Thyroid gland (tissue), 4 donors: ENCODE data around the gene GPR15LG. TPM values are rescaled to one million over a fixed set of nuclear protein-coding genes. Genes with fewer than 3 reads are reported as not detected.

Experiments used
- DNase-seq, 2 donors: peaks; one replicate each; pipeline ENCODE4 v3.0.0-alpha.2; 2019
- H3K27ac ChIP-seq, 3 donors: fragments of 200-600 bp; sonication (generic); 1 replicate in 2 of 3; 2 replicates in 1 of 3; pipeline ENCODE4 v1.5.1; 2016 to 2019; ENCODE audit warnings: mild to moderate bottlenecking in 1 of 3, moderate library complexity in 1 of 3
- H3K27me3 ChIP-seq: fragments of 200-600 bp; sonication (generic); one replicate; pipeline ENCODE4 v1.5.1; 2019
- H3K36me3 ChIP-seq, 2 donors: fragments of 200-600 bp; sonication (generic); one replicate each; pipeline ENCODE4 v1.5.1; 2016 to 2019
- H3K4me1 ChIP-seq, 2 donors: fragments of 200-600 bp; sonication (generic); one replicate each; pipeline ENCODE4 v1.5.1; 2017 to 2019
- H3K4me3 ChIP-seq, 3 donors: fragments of 200-600 bp; sonication (generic); replicated peaks in 1 of 3; 1 replicate in 2 of 3; 2 replicates in 1 of 3; pipeline ENCODE4 v1.5.1; 2016; ENCODE audit warnings: mild to moderate bottlenecking in 1 of 3
- H3K9me3 ChIP-seq: fragments of 200-600 bp; sonication (generic); one replicate; pipeline ENCODE4 v1.5.1; 2017
- POLR2A ChIP-seq, 2 donors: fragments of 450-650 bp; IDR thresholded peaks; one replicate each; pipeline ENCODE4 v1.6.1; 2017; ENCODE audit warnings: antibody characterized with exemption in 2 of 2, mild to moderate bottlenecking in 2 of 2, moderate library complexity in 1 of 2
- WGBS, 2 donors: methylation state at CpG; one replicate each; pipeline ENCODE4 v1.1.5; 2017; 5-methylcytosine and 5-hydroxymethylcytosine counted together
- intact Hi-C: fragments of 100-400 bp; cut with DNase I; formaldehyde crosslinking; loops from one replicate; pipeline ENCODE4 v1.15.1; 2023
- total RNA-seq, 4 donors: library from RNA; depleted of rRNA; stranded (reverse); fragments of >200 nt; gene quantifications; one replicate each; pipeline ENCODE4 v1.2.3, GENCODE V29; 2016
- TF ChIP-seq, protein P1 (sequence below), 6 experiments: fragments of 200-600 bp in 3 of 6; fragments of 450-650 bp in 3 of 6; sonication (generic) in 3 of 6; IDR thresholded peaks; one replicate each; pipeline ENCODE4 v1.5.1; 2016 to 2019; ENCODE audit warnings: antibody characterized with exemption in 6 of 6, mild to moderate bottlenecking in 2 of 6, inconsistent platforms in 1 of 6, moderate library complexity in 1 of 6

The GPR15LG gene
- total RNA-seq, 4 donors from 2014 or later, result not detected

DNA sequence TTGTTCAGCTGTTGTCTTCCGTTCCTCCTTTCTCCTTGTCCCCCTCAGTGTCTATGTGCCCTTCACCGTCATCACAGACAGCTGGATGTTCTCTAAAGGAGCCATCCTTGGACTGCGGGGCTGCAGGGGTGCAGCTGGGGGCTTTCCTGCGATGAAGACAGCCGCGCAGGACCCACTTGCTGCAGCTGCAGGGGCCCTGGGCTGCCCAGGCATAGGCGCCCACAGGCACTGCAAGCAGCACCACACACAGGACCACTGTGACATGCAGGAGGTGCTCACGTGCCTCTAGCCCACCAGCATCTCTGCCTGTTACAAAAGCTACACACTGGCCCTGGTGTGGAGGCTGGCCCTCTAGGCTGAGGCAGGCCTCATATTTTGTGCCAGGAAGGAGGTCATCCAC is 48.3 kb downstream of the GPR15LG start:
- H3K27me3 ChIP-seq, result no peaks in the 10 kb centered on the region
- 81 to 93% methylated on average over 7 of the region's 8 CpGs for WGBS, 2 donors
- H3K9me3 ChIP-seq, result no peaks in the 10 kb centered on the region
- H3K27ac ChIP-seq, result no peak overlapping the region
- no peak overlapping the region for H3K4me3 ChIP-seq
- TF ChIP-seq, protein P1, sequence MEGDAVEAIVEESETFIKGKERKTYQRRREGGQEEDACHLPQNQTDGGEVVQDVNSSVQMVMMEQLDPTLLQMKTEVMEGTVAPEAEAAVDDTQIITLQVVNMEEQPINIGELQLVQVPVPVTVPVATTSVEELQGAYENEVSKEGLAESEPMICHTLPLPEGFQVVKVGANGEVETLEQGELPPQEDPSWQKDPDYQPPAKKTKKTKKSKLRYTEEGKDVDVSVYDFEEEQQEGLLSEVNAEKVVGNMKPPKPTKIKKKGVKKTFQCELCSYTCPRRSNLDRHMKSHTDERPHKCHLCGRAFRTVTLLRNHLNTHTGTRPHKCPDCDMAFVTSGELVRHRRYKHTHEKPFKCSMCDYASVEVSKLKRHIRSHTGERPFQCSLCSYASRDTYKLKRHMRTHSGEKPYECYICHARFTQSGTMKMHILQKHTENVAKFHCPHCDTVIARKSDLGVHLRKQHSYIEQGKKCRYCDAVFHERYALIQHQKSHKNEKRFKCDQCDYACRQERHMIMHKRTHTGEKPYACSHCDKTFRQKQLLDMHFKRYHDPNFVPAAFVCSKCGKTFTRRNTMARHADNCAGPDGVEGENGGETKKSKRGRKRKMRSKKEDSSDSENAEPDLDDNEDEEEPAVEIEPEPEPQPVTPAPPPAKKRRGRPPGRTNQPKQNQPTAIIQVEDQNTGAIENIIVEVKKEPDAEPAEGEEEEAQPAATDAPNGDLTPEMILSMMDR (IDR thresholded peaks at IDR 0.05), result no peak
- TF ChIP-seq POLR2A (IDR thresholded peaks at IDR 0.05), result no peak
- no peaks in the 10 kb centered on the region for H3K36me3 ChIP-seq
- no peaks in the 10 kb centered on the region for H3K4me1 ChIP-seq
- no peak for DNase-seq
- intact Hi-C loops, result no loop called here

- H3K27me3 ChIP-seq, result no peaks in the 10 kb centered on the region
- H3K4me1 ChIP-seq, result no peaks in the 10 kb centered on the region
- TF ChIP-seq, protein P1 (IDR thresholded peaks at IDR 0.05), result no peak
- TF ChIP-seq POLR2A (IDR thresholded peaks at IDR 0.05), result no peak
- H3K9me3 ChIP-seq, result no peaks in the 10 kb centered on the region
- no peak overlapping the region for H3K4me3 ChIP-seq
- intact Hi-C loops, result no loop called here
- 50 to 52% methylated on average over 6 of the region's 6 CpGs for WGBS, 2 donors
- H3K36me3 ChIP-seq, result no peaks in the 10 kb centered on the region
- no peak overlapping the region for H3K27ac ChIP-seq
- DNase-seq, result no peak
These were observed 50.9 kb downstream of the GPR15LG start for GRCh38 chr10:84224411-84225028.

DNA sequence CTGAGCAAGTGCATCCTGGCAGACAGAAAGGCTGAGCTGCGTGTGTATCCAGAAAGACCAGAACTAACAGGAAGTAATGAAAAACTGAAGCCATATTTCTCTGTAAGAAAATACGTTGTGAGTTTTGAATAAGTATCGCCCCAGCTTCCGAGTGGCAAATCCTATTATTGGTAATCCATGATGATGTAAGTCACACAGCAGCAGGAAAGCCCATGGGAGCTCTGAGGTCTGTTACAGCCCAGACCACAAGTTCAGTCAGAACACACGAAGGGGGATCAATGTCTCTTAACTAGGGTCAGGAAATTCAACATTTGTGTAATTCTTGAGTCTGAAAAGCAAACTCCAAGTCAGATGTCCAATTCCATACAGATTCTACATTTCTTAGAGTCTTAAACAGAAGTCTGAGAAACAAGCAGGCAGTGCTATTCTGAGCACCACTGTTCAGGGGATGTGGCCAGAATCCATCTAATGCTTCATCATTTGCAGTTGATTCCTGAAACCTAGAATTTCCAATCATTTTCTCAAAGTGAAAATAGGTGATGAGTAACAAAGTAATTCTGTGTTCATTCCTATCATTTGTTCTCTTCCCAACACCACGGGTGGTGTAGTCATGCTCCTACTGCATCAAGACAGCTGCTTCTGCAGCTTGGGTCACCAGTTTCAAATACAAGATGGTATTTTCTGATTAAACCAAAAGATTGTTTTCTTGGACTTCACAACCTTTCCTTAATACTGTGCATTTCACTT is 52.0 kb downstream of the GPR15LG start, which contains the start of gene LRIT2:
TSS of gene LRIT2 (minus strand) at position 118 of the 747 bp plus-strand sequence. CDS start at position 94, 24 bp downstream.
- peaks cover 2 to 8% of the 10 kb centered on the region in 2 donors for H3K4me1 ChIP-seq
- intact Hi-C loops, result no loop called here
- DNase-seq, result no peak
- TF ChIP-seq POLR2A (IDR thresholded peaks at IDR 0.05), result no peak
- TF ChIP-seq, protein P1 (IDR thresholded peaks at IDR 0.05), result no peak
- 59 to 77% methylated on average over 6 of the region's 6 CpGs for WGBS, 2 donors
- H3K36me3 ChIP-seq, result no peaks in the 10 kb centered on the region
- H3K4me3 ChIP-seq, result no peak within 1 kb of the TSS
- H3K27me3 ChIP-seq, result no peaks in the 10 kb centered on the region
- no peak within 1 kb of the TSS for H3K27ac ChIP-seq
- H3K9me3 ChIP-seq, result no peaks in the 10 kb centered on the region

GRCh38 chr10:84226616-84227015 is 53.0 kb downstream of the GPR15LG start:
- no peaks in the 10 kb centered on the region for H3K36me3 ChIP-seq
- TF ChIP-seq, protein P1 (IDR thresholded peaks at IDR 0.05), result no peak
- TF ChIP-seq POLR2A (IDR thresholded peaks at IDR 0.05), result no peak
- no peak for DNase-seq
- H3K27me3 ChIP-seq, result no peaks in the 10 kb centered on the region
- no peak overlapping the region for H3K27ac ChIP-seq
- no peaks in the 10 kb centered on the region for H3K9me3 ChIP-seq
- no peak overlapping the region for H3K4me3 ChIP-seq
- intact Hi-C loops, result no loop called here
- WGBS, 2 donors, result 72% methylated on average over 3 of the region's 3 CpGs
- H3K4me1 ChIP-seq, result peaks cover 6 to 12% of the 10 kb centered on the region in 2 donors

GRCh38 chr10:84227810-84228209 is 54.2 kb downstream of the GPR15LG start:
- H3K4me1 ChIP-seq, result peaks cover 6 to 12% of the 10 kb centered on the region in 2 donors
- DNase-seq, result no peak
- no peak overlapping the region for H3K4me3 ChIP-seq
- WGBS, 2 donors, result 59 to 84% methylated on average over 4 of the region's 4 CpGs
- H3K36me3 ChIP-seq, result no peaks in the 10 kb centered on the region
- no peak overlapping the region for H3K27ac ChIP-seq
- intact Hi-C loops, result no loop called here
- H3K27me3 ChIP-seq, result no peaks in the 10 kb centered on the region
- TF ChIP-seq, protein P1 (IDR thresholded peaks at IDR 0.05), result no peak
- no peak for TF ChIP-seq POLR2A (IDR thresholded peaks at IDR 0.05)
- H3K9me3 ChIP-seq, result no peaks in the 10 kb centered on the region
